HG03439 (cell line): ENCODE data around the gene RFX2.
"Not testable (repeated sequence)": the region's sequence is repeated elsewhere in the genome, so short reads cannot be mapped to it uniquely, and the experiment has no call there.

Experiments used
- ATAC-seq: cut with Tn5 transposase; IDR thresholded peaks from one replicate; pipeline ENCODE4 v1.9.1; 2021; ENCODE audit warnings: mild to moderate bottlenecking, moderate library complexity; ENCODE audit not compliant: unreplicated experiment

The RFX2 gene

DNA sequence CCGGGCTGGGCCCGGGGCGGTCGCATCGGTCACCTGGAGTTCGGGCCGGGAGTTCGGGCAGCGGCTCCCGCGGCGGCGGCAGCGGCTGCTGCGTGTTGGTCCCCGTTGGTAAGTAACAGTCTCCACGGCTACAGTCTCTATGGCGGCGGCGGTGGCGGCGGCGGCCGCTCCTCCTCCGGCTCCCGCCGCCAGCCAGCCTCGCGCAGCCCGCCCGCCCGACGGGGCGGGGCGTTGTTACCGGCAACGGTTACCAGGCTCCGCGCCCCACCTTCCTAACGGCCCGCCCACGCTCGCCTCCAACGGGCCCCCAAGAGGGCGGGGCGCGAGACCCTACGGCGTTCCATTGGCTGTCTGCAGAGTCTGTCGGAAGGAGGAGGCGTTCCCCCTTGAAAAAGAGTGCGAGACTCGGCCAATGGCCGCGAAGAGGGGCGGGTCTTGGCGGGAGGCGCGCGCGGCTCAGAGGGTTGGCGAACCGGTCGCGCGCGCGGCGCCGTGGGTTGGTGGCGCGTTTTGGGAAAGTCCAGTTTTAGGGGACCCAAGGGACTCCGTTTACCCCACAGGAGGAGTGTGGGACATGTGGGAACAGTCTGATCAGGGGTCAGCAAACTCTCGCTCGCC lies at the start of gene RFX2:
RFX2 (minus strand) TSS at position 141 of the 618 bp plus-strand sequence. CDS start 63,004 bp downstream, outside the sequence.
- peak; percentile 97 for ATAC-seq

DNA sequence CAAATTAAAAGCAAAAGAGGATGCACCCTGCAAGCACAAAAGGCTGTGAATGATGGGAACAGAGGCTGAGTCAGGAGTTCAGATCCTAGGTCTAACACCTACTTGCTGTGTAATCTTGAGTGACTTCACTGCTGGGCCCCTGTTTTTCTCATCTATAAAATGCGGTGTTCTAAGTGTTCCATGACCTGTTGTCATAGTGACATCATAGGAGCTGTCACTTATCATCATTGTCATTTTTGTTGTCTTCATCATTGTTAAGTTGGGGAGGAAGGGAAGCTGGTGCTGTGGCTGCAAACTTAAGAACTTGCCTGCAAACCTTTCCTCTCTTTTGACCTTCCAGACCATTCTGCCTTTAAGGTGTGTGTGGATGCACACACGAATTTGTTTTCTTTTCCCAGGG lies 45.7 kb upstream of the RFX2 start:
- no peak for ATAC-seq

DNA sequence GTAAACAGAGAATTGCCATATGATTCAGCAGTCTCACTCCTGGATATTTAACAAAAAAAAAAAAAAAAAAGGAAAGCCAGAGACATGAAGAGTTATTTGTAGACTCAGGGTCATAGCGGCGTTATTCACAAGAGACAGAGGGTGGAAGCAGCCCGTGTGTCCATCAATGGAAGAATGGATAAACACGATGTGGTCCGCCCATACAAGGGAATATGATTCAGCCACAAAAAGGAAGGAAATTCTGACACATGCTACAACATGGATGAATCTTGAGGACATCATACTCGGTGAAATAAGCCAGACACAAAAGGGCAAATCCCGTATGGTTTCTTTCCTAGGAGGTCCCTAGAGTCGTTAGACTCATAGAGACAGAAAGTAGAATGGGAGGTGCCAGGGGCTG lies 40.0 kb upstream of the RFX2 start:
- no peak for ATAC-seq

- no peak for ATAC-seq
These were observed 30.9 kb upstream of the RFX2 start for GRCh38 chr19:6141217-6141616.

GRCh38 chr19:6138511-6138910 lies 28.2 kb upstream of the RFX2 start:
- ATAC-seq: no peak

GRCh38 chr19:6138066-6138465 lies 27.8 kb upstream of the RFX2 start:
- no peak for ATAC-seq

DNA sequence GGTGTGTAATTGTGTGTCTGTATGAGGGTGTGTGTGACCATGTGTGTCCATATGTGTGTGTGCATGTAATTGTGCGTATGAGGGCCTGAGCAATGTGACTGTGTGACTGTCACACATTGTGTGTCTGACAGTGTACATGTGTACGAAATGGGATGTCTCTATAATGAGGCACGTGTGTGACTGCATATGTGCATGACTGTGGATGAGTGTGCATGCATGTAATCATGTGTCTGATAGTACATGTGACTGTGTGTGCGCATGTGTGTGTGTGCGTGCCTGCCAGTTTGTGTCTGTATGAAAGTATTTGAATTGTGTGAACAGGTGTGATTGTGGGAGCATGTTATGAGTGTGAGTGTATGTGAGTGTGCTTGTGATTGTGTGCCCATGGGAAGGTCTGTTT lies 22.9 kb upstream of the RFX2 start:
- ATAC-seq: no peak

GRCh38 chr19:6132482-6132881 lies 22.2 kb upstream of the RFX2 start:
- no peak for ATAC-seq

DNA sequence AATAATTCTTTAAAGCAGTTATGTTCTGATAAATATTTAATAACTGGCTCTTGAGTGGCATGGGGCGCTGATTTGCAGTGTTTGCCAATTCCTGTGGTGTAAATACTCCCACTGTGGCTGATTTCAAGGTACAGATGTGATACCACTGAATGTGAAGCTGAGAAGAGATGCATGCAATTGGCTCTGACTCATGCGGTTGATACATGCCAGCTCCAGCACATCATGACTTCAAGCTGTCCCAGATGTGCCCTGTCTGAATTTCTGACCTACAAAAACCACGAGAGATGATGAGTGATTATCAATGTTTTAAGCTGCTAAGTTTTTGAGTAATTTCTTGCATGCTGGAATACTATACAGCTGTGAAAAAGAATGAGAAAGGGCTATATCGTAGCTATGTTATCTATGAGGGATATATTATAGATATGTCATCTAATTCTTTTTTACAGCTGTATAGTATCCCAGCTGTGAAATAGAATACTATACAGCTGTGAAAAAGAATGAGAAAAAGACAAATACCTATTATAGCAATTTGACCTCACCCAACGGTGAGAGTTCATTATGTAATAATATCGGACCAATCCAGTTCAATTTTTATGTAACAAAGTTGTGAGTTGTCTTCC lies 17.5 kb upstream of the RFX2 start:
- ATAC-seq: no peak

GRCh38 chr19:6126335-6126974 lies 16.2 kb upstream of the RFX2 start:
- peak; percentile 51 for ATAC-seq

GRCh38 chr19:6125571-6125989 lies 15.3 kb upstream of the RFX2 start:
- no peak for ATAC-seq

- no peak for ATAC-seq
These were observed 8.7 kb upstream of the RFX2 start for GRCh38 chr19:6119031-6119430.

- no peak for ATAC-seq
These were observed 7.7 kb upstream of the RFX2 start for GRCh38 chr19:6118043-6118442.

DNA sequence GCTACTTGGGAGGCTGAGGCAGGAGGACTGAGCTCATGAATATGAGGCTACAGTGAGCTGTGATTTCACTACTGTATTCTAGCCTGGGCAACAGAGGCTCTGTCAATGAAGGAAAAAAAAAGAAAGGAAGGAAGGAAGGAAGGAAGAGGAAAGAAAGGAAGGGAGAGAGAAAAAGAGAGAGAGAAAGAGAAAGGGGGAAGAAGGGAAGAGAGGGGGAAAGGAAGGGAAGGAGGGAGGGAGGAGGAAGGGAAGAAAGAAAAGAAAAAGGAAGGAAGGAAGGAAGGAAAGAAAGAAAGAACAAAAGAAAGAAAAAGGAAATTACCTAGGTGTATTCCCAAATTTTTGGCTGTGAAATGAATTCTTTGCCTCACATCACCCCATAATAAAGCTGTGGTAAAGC lies 7.2 kb upstream of the RFX2 start:
- no peak for ATAC-seq

- ATAC-seq: no peak
These were observed 6.6 kb upstream of the RFX2 start for GRCh38 chr19:6116749-6117430.

DNA sequence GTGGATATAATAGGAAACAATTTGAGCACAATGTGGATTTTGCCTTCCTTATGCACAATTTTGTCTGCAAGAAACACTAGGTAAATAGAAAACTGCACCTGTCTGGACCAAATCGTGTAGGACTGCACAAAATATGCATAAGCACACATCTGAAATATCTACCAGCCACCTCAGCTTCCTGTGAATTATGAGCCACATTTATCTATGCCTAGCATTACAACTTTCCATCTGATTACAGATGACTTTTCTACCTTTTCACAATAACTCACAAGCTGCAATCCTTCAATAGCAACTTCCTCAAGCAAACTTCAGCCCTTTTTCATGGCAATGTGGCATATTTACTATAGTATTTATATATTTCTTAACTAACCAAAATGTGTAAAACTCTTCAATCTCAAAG lies 5.7 kb upstream of the RFX2 start:
- ATAC-seq: no peak

DNA sequence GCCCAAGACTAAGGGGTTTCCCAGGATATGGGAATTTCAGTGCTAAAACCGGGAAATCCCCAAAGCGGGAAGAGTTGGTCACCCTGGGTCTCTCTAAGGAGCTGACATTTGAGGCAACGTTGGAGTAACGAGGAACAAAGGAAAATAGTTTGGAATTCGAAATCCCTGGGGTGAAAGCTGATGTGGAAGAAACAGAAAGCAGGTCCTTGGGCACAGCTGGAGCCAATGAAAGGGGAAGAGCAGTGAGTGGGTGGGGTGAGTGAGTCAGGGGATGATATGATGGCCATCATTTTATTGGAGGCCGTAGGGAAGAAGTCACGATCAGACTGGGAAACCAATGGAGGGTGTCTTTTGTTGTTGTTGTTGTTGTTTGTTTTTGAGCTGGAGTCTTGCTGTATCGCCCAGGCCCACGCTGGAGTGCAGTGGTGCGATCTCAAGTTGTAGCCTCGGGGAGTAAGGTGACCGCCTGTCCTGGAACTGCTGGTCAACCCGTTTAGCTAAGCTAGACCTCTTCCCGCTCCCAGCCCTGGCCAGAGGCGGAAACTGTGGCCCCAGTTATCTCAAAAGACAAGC lies 3.4 kb upstream of the RFX2 start:
- no peak for ATAC-seq

- no peak for ATAC-seq
These were observed 353 bp downstream of the RFX2 start for GRCh38 chr19:6109947-6110346.

DNA sequence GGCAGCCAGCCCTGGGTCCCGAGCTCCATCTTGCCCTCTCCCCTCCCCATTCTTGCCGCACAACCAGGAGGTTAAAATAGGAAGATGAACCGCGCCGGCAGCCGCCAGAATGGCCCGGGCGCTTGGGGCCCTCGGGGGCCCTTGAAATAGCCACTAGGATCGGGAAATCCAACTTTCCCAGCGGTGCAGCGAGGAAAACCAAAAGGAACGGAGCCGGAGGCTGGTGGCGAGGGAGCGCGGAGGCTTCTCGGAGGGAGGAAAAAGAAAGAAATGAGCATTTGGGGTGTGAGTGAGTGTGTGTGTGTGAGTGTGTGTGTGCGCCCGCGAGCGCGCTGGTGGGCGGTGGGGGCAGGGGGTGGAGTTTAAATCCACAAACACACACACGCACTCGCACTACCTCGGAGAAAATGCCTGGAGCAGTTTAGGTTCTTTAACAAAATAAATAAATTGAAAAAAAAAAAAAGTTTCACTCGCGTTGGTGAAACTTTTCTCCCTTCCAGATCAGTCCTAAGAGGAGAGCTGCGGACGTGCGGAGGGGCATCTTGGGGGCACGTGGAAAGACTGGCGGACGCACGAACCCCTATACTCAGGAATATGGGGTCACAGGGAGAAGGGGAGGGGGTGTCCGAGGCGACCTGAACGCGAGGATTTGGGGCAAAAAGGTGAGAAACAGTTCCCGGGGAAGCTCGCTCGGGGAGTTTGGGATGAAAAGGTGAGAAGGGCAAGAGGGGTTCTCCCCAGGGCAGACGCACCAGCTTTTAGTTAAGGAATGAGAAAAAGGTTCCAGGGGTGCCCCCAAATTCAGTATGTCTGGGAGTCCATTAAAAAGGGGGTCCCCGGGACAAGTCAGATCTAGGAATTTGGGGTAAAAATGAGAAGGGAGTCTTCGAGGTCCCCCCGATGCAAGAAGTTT lies 1.3 kb downstream of the RFX2 start:
- no peak for ATAC-seq

GRCh38 chr19:6106643-6107294 lies 3.5 kb downstream of the RFX2 start:
- not testable (repeated sequence) for ATAC-seq
